ENCODE results near the gene PXK. TPM values are rescaled to one million over a fixed set of nuclear protein-coding genes. Genes with fewer than 3 reads are reported as not detected.
A peak's percentile ranks its signal among the peaks of the same experiment; 100 is the strongest.

PXK gene
- total RNA-seq, 5 donors from 2014 or later (not counting 1 experiment from before 2014, with no cell fraction given): 17.4 to 23.0 (median 21.8) TPM

- ChIA-PET POLR2A (interaction anchor here (0.6 to 0.7 kb wide), 2 partner anchors 34 to 151 kb away, joined by 4 to 6 read pairs; no protein-coding TSS in a partner anchor), CTCF (interaction anchor here (0.6 to 1.7 kb wide), 11 partner anchors 11 to 158 kb away, joined by 3 to 10 read pairs (median 3); partner anchors contain the start of genes HTD2 (in 1 of the 2), KCTD6 (in 1 of the 2) and RPP14 (in 1 of the 2))
- H3K27me3 Mint-ChIP-seq: no peaks in the 10 kb centered on the region
- peak overlapping the region; percentile 84 to 91 for H3K27ac Mint-ChIP-seq
- peaks cover 36 to 43% (median 39%) of the 10 kb centered on the region in 3 donors for H3K4me1 Mint-ChIP-seq
- Histone ChIP-seq H3K27ac (ENCODE audit: low read length) (no peak overlapping the region), H3K4me3 (ENCODE audit: control insufficient read depth in 1 of 2, extremely low read depth in 1 of 2, low read length in 1 of 2) (peak overlapping the region; percentile 57 to 70), H3K27me3 (replicated peaks in 1 of 2; ENCODE audit: control insufficient read depth in 2 of 2, extremely low read depth in 1 of 2, insufficient read depth in 2 of 2, low read length in 1 of 2) (peaks cover 0 to 5% of the 10 kb centered on the region in 2 experiments), H3K9me3 (no peaks in the 10 kb centered on the region), H3K36me3 (ENCODE audit: control insufficient read depth in 2 of 2, extremely low read depth in 1 of 2, insufficient read depth in 1 of 2, low read length in 1 of 2) (no peaks in the 10 kb centered on the region), H3K4me1 (ENCODE audit: control insufficient read depth in 1 of 2, extremely low read depth in 1 of 2, insufficient read depth in 2 of 2, low read length in 2 of 2) (peaks cover 8 to 17% of the 10 kb centered on the region in 2 experiments)
- WGBS (ENCODE audit: insufficient coverage): 0% methylated on average over 30 of the region's 37 CpGs
- H3K36me3 Mint-ChIP-seq: peaks cover 5% of the 10 kb centered on the region
- peak overlapping the region; percentile 94 to 100 (median 99) for H3K4me3 Mint-ChIP-seq
- peak in 12 of 35 experiments; percentile 7 to 45 (median 14) for DNase-seq
- peak; percentile 25 to 54 (median 44) for ATAC-seq (replicated peaks in 1 of 4)
- no peaks in the 10 kb centered on the region for H3K9me3 Mint-ChIP-seq
Measured at GRCh38 chr3:58333206-58334012, 717 bp downstream of the PXK start.

GRCh38 chr3:58334013-58334321, 1.3 kb downstream of the PXK start:
- Mint-ChIP-seq H3K4me1 (peaks cover 38 to 43% (median 39%) of the 10 kb centered on the region in 3 donors), H3K4me3 (peak overlapping the region; percentile 94 to 100 (median 99)), H3K27me3 (no peaks in the 10 kb centered on the region), H3K9me3 (no peaks in the 10 kb centered on the region), H3K27ac (peak overlapping the region; percentile 27 to 91), H3K36me3 (peaks cover 7% of the 10 kb centered on the region)
- no peak overlapping the region for H3K27ac ChIP-seq (ENCODE audit: low read length)
- WGBS (ENCODE audit: insufficient coverage): no CpG with 5 or more reads among the region's 4 CpGs
- ChIA-PET CTCF (interaction anchor here (0.7 to 1.2 kb wide), 7 partner anchors 13 to 158 kb away, joined by 3 to 6 read pairs (median 3); partner anchors contain the start of genes HTD2 (in 1 of the 2), KCTD6 (in 1 of the 2) and RPP14 (in 1 of the 2)), POLR2A (interaction anchor here in 1 of 2 donors (0.7 kb wide), 1 partner anchor 34 kb away, joined by 6 read pairs; no protein-coding TSS in a partner anchor)
- DNase-seq (no peak), ATAC-seq (replicated peaks in 1 of 4) (no peak)
- H3K9me3 ChIP-seq: no peaks in the 10 kb centered on the region
- H3K4me1 ChIP-seq (ENCODE audit: control insufficient read depth in 1 of 2, extremely low read depth in 1 of 2, insufficient read depth in 2 of 2, low read length in 2 of 2): peaks cover 8 to 17% of the 10 kb centered on the region in 2 experiments
- H3K27me3 ChIP-seq (replicated peaks in 1 of 2; ENCODE audit: control insufficient read depth in 2 of 2, extremely low read depth in 1 of 2, insufficient read depth in 2 of 2, low read length in 1 of 2): peaks cover 0 to 5% of the 10 kb centered on the region in 2 experiments
- H3K4me3 ChIP-seq (ENCODE audit: control insufficient read depth in 1 of 2, extremely low read depth in 1 of 2, low read length in 1 of 2): peak overlapping the region in 1 of 2 donors; percentile 70
- H3K36me3 ChIP-seq (ENCODE audit: control insufficient read depth in 2 of 2, extremely low read depth in 1 of 2, insufficient read depth in 1 of 2, low read length in 1 of 2): no peaks in the 10 kb centered on the region

DNA sequence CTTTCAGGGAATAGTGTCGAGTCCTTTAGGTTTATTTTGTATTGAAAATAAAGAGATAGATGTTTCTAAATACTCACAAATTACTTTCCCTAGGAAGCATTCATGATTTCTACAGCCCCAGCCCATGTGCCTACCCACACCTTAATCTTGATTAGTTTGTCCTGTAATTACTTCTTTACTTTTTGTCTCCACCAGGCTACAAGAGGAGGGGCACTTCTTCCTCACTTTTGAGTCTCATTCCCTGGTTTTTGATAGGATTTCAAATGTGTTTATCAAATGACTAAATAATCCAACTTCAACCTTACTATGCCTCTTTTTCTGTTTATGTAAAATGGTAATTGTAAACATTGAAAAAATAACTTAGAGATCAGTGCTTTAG, 1.8 kb downstream of the PXK start:
- Mint-ChIP-seq H3K27ac (no peak overlapping the region), H3K36me3 (peaks cover 12% of the 10 kb centered on the region), H3K4me3 (peak overlapping the region; percentile 94 to 100 (median 99)), H3K27me3 (no peaks in the 10 kb centered on the region), H3K4me1 (peaks cover 39 to 43% (median 42%) of the 10 kb centered on the region in 3 donors), H3K9me3 (no peaks in the 10 kb centered on the region)
- POLR2A ChIA-PET: interaction anchor here (0.7 to 1.2 kb wide), 2 partner anchors 28 to 35 kb away, joined by 4 to 6 read pairs; partner anchors contain the start of gene HTD2 (in 1 of the 2)
- Histone ChIP-seq H3K4me1 (ENCODE audit: control insufficient read depth in 1 of 2, extremely low read depth in 1 of 2, insufficient read depth in 2 of 2, low read length in 2 of 2) (peaks cover 8 to 17% of the 10 kb centered on the region in 2 experiments), H3K36me3 (ENCODE audit: control insufficient read depth in 2 of 2, extremely low read depth in 1 of 2, insufficient read depth in 1 of 2, low read length in 1 of 2) (no peaks in the 10 kb centered on the region), H3K27me3 (replicated peaks in 1 of 2; ENCODE audit: control insufficient read depth in 2 of 2, extremely low read depth in 1 of 2, insufficient read depth in 2 of 2, low read length in 1 of 2) (peaks cover 0 to 5% of the 10 kb centered on the region in 2 experiments), H3K4me3 (ENCODE audit: control insufficient read depth in 1 of 2, extremely low read depth in 1 of 2, low read length in 1 of 2) (no peak overlapping the region), H3K27ac (ENCODE audit: low read length) (no peak overlapping the region), H3K9me3 (no peaks in the 10 kb centered on the region)
- CTCF ChIA-PET: interaction anchor here in 1 of 2 donors (0.7 to 3.0 kb wide), 5 partner anchors 28 to 159 kb away, joined by 3 to 8 read pairs (median 4); partner anchors contain the start of genes HTD2, KCTD6 and RPP14
- ATAC-seq (replicated peaks in 1 of 4) (no peak), DNase-seq (no peak)
- WGBS (ENCODE audit: insufficient coverage): no CpG with 5 or more reads among the region's 1 CpG

DNA sequence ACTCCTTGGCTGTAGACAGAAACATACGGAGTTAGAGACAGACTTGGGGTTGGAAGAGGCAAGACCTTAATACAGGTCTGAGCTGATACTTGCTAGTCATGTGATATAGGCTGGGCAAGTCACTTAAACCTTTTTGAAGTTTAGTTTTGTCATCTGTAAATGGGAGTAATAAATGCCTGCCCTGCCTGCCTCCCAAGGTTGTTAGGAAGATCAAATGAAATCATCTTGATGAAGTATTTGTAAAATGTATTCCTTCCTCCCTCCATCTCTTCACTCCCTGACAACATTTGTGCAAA, 2.9 kb downstream of the PXK start:
- Histone ChIP-seq H3K4me3 (ENCODE audit: control insufficient read depth in 1 of 2, extremely low read depth in 1 of 2, low read length in 1 of 2) (no peak overlapping the region), H3K9me3 (no peaks in the 10 kb centered on the region), H3K27me3 (replicated peaks in 1 of 2; ENCODE audit: control insufficient read depth in 2 of 2, extremely low read depth in 1 of 2, insufficient read depth in 2 of 2, low read length in 1 of 2) (peaks cover 0 to 5% of the 10 kb centered on the region in 2 experiments), H3K4me1 (ENCODE audit: control insufficient read depth in 1 of 2, extremely low read depth in 1 of 2, insufficient read depth in 2 of 2, low read length in 2 of 2) (peaks cover 8 to 17% of the 10 kb centered on the region in 2 experiments), H3K27ac (ENCODE audit: low read length) (no peak overlapping the region), H3K36me3 (ENCODE audit: control insufficient read depth in 2 of 2, extremely low read depth in 1 of 2, insufficient read depth in 1 of 2, low read length in 1 of 2) (no peaks in the 10 kb centered on the region)
- H3K4me1 Mint-ChIP-seq: peaks cover 39 to 43% (median 42%) of the 10 kb centered on the region in 3 donors
- peak overlapping the region; percentile 1 to 75 for H3K27ac Mint-ChIP-seq
- CTCF ChIA-PET: interaction anchor here (0.6 to 3.0 kb wide), 6 partner anchors 29 to 159 kb away, joined by 3 to 8 read pairs (median 4); partner anchors contain the start of genes HTD2 (in 1 of the 2) and RPP14 (in 1 of the 2)
- H3K9me3 Mint-ChIP-seq: no peaks in the 10 kb centered on the region
- no peak for DNase-seq
- POLR2A ChIA-PET: interaction anchor here (0.6 to 1.2 kb wide), 2 partner anchors 29 to 30 kb away, joined by 4 to 5 read pairs; partner anchors contain the start of genes HTD2 (in 1 of the 2) and RPP14 (in 1 of the 2)
- WGBS (ENCODE audit: insufficient coverage): 85% methylated on average over 1 of the region's 1 CpG
- no peak for ATAC-seq (replicated peaks in 1 of 4)
- no peak overlapping the region for H3K4me3 Mint-ChIP-seq
- no peaks in the 10 kb centered on the region for H3K27me3 Mint-ChIP-seq
- peaks cover 13% of the 10 kb centered on the region for H3K36me3 Mint-ChIP-seq

DNA sequence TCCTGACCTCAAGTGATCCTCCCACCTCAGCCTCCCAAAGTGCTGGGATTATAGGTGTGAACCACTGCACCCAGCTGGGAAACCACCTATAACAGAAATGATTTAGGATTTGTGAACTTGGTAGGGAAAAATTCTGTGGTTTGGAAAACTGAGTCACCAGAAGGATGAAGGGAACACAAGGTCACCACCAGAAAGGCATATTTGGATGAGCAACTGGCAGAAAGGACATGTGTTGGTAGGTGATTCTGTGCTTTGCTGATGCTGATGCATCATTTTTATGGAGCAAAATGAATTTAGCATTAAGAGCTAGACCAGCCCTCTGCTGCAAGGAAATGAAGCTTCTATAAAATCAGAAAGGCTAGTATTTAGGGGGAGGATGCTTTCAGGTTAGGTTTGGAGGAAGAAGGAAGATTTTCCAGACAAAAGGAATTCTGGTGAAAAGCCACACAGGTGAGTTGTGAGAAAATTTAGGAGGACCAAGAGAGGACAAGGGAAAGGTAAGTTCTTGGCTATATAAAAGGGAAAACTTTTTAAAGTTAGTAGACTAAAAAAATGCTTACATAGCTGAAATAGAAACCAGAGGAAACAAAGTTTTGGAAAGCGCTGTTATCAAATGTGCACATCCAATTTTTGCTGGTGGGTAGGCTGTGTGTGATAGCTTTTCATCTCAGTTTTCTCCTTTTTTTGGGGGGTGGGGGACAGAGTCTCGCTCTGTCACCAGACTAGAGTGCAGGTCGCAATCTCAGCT, 3.6 kb downstream of the PXK start:
- H3K27me3 ChIP-seq (replicated peaks in 1 of 2; ENCODE audit: control insufficient read depth in 2 of 2, extremely low read depth in 1 of 2, insufficient read depth in 2 of 2, low read length in 1 of 2): peaks cover 0 to 5% of the 10 kb centered on the region in 2 experiments
- Mint-ChIP-seq H3K27me3 (no peaks in the 10 kb centered on the region), H3K27ac (no peak overlapping the region), H3K36me3 (peaks cover 18% of the 10 kb centered on the region), H3K9me3 (no peaks in the 10 kb centered on the region), H3K4me3 (no peak overlapping the region), H3K4me1 (peaks cover 39 to 43% (median 43%) of the 10 kb centered on the region in 3 donors)
- no peak overlapping the region for H3K4me3 ChIP-seq (ENCODE audit: control insufficient read depth in 1 of 2, extremely low read depth in 1 of 2, low read length in 1 of 2)
- WGBS (ENCODE audit: insufficient coverage): no CpG with 5 or more reads among the region's 3 CpGs
- ChIA-PET POLR2A (no interaction called here), CTCF (interaction anchor here (0.5 to 3.0 kb wide), 4 partner anchors 16 to 80 kb away, joined by 3 to 8 read pairs (median 4); partner anchors contain the start of genes HTD2 (in 1 of the 2) and RPP14 (in 1 of the 2))
- H3K27ac ChIP-seq (ENCODE audit: low read length): no peak overlapping the region
- no peaks in the 10 kb centered on the region for H3K9me3 ChIP-seq
- DNase-seq: no peak
- ATAC-seq (replicated peaks in 1 of 4): no peak
- H3K4me1 ChIP-seq (ENCODE audit: control insufficient read depth in 1 of 2, extremely low read depth in 1 of 2, insufficient read depth in 2 of 2, low read length in 2 of 2): peaks cover 8 to 17% of the 10 kb centered on the region in 2 experiments
- H3K36me3 ChIP-seq (ENCODE audit: control insufficient read depth in 2 of 2, extremely low read depth in 1 of 2, insufficient read depth in 1 of 2, low read length in 1 of 2): no peaks in the 10 kb centered on the region
